Immature natural killer cell (primary cell): ENCODE measurements around the gene SLC16A12. TPM values are rescaled to one million over a fixed set of nuclear protein-coding genes. Genes with fewer than 3 reads are reported as not detected.
"Not testable (repeated sequence)": the region's sequence is repeated elsewhere in the genome, so short reads cannot be mapped to it uniquely, and the experiment has no call there.

Experiments
- DNase-seq, 3 donors: peaks; one replicate each; pipeline ENCODE4 v3.0.0; 2022; ENCODE audit warnings: mixed read lengths in 1 of 3
- H3K27ac Mint-ChIP-seq, 6 donors: one replicate each; pipeline ENCODE4 v1.8.0; 2020; ENCODE audit warnings: mixed read lengths in 6 of 6, mild to moderate bottlenecking in 5 of 6, inconsistent platforms in 4 of 6, moderate library complexity in 3 of 6
- H3K27me3 Mint-ChIP-seq, 3 donors: one replicate each; pipeline ENCODE4 v1.8.0; 2020 to 2021; ENCODE audit warnings: low read depth in 3 of 3, mild to moderate bottlenecking in 3 of 3, mixed read lengths in 3 of 3, moderate library complexity in 3 of 3, inconsistent platforms in 1 of 3
- H3K36me3 Mint-ChIP-seq, 3 donors: one replicate each; pipeline ENCODE4 v1.8.0; 2020; ENCODE audit warnings: mixed read lengths in 3 of 3, inconsistent platforms in 2 of 3, mild to moderate bottlenecking in 2 of 3
- H3K4me1 Mint-ChIP-seq, 2 donors: one replicate each; pipeline ENCODE4 v1.8.0; 2020; ENCODE audit warnings: inconsistent platforms in 2 of 2, mild to moderate bottlenecking in 2 of 2, mixed read lengths in 2 of 2, moderate library complexity in 1 of 2
- H3K4me3 Mint-ChIP-seq, 5 donors: one replicate each; pipeline ENCODE4 v1.8.0; 2020; ENCODE audit warnings: mild to moderate bottlenecking in 5 of 5, mixed read lengths in 5 of 5, inconsistent platforms in 3 of 5, moderate library complexity in 3 of 5
- H3K9me3 Mint-ChIP-seq, 6 donors: one replicate each; pipeline ENCODE4 v1.8.0; 2020; ENCODE audit warnings: mild to moderate bottlenecking in 6 of 6, mixed read lengths in 6 of 6, inconsistent platforms in 4 of 6, moderate library complexity in 3 of 6
- polyA plus RNA-seq, 3 donors: library from polyadenylated mRNA; unstranded; fragments of 300-500 nt; fragmentation: Illumina TruSeq; gene quantifications; one replicate each; pipeline ENCODE4 v1.2.3, GENCODE V29; 2021

SLC16A12 gene
- polyA plus RNA-seq, 3 donors from 2014 or later = not detected

GRCh38 chr10:89426230-89426868 is 109.0 kb downstream of the SLC16A12 start:
- Mint-ChIP-seq H3K36me3 (peaks cover 1 to 4% (median 4%) of the 10 kb centered on the region in 3 donors), H3K27me3 (peaks cover 0 to 7% (median 4%) of the 10 kb centered on the region in 3 donors), H3K4me3 (no peak overlapping the region), H3K27ac (no peak overlapping the region), H3K9me3 (no peaks in the 10 kb centered on the region), H3K4me1 (peaks cover 0 to 2% of the 10 kb centered on the region in 2 donors)
- DNase-seq = peak in 2 of 3 donors; percentile 11 to 13

- no peak for DNase-seq
- Mint-ChIP-seq H3K9me3 (no peaks in the 10 kb centered on the region), H3K27ac (peak overlapping the region in 2 of 6 donors; percentile 6 to 37), H3K4me3 (no peak overlapping the region), H3K4me1 (peaks cover 4 to 7% of the 10 kb centered on the region in 2 donors), H3K36me3 (peaks cover 4 to 9% (median 7%) of the 10 kb centered on the region in 3 donors), H3K27me3 (peaks cover 0 to 6% (median 2%) of the 10 kb centered on the region in 3 donors)
These were observed 110.4 kb downstream of the SLC16A12 start for GRCh38 chr10:89425000-89425399.

GRCh38 chr10:89421018-89421476 is 114.3 kb downstream of the SLC16A12 start:
- peaks cover 30 to 46% of the 10 kb centered on the region in 2 donors for H3K4me1 Mint-ChIP-seq
- H3K4me3 Mint-ChIP-seq = no peak overlapping the region
- H3K27ac Mint-ChIP-seq = peak overlapping the region in 4 of 6 donors; percentile 6 to 52 (median 44)
- DNase-seq = no peak
- H3K27me3 Mint-ChIP-seq = peaks cover 0 to 3% (median 3%) of the 10 kb centered on the region in 3 donors
- H3K9me3 Mint-ChIP-seq = no peaks in the 10 kb centered on the region
- H3K36me3 Mint-ChIP-seq = peaks cover 4 to 16% (median 7%) of the 10 kb centered on the region in 3 donors

DNA sequence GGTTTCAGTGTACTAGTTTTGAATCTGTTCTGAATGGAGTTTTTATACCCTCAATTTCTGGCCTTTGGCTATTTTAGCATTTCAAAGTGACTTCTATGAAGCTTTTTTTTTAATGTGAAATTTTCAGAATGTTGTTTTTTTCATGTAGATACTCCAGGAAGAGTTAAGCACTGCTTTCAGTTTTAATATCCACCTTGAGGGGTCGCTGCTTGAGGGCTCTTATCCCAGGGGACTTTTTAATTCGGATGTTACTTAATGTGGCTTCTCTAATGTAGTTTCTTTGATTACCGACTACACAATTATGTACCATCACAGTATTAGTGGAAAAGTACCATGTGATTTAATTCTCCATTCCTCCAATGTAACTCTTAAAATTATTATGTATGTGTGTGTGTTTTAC is 115.8 kb downstream of the SLC16A12 start:
- no peaks in the 10 kb centered on the region for H3K9me3 Mint-ChIP-seq
- no peak for DNase-seq
- peak overlapping the region in 2 of 5 donors; percentile 25 to 32 for H3K4me3 Mint-ChIP-seq
- peaks cover 4 to 16% (median 7%) of the 10 kb centered on the region in 3 donors for H3K36me3 Mint-ChIP-seq
- H3K27ac Mint-ChIP-seq = peak overlapping the region in 3 of 6 donors; percentile 73 to 76 (median 74)
- peaks cover 0 to 7% (median 2%) of the 10 kb centered on the region in 3 donors for H3K27me3 Mint-ChIP-seq
- H3K4me1 Mint-ChIP-seq = peaks cover 39 to 57% of the 10 kb centered on the region in 2 donors

DNA sequence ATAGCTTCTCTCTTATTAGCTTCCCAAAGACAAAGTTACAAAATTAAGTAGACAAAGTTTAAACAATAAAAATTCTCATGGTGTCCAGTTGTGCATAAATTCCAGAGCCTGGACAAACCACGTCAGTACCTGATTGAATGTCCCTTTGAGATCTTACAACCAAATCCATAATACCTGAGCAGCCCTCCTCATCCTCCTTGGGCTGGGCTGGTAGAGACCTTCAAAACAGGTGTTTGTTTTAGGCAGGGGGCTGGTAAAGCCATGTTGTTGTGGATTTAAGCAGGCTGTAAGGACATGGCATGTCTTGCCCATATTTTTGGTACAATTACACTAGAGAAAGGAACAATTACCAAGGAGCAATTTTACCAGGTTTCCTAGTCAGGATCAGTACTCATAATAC is 118.9 kb downstream of the SLC16A12 start:
- Mint-ChIP-seq H3K27me3 (peaks cover 8 to 15% (median 10%) of the 10 kb centered on the region in 3 donors), H3K36me3 (peaks cover 0 to 13% (median 7%) of the 10 kb centered on the region in 3 donors), H3K4me3 (peak overlapping the region; percentile 97 to 99 (median 98)), H3K4me1 (peaks cover 57 to 83% of the 10 kb centered on the region in 2 donors), H3K27ac (peak overlapping the region; percentile 91 to 99 (median 98)), H3K9me3 (no peaks in the 10 kb centered on the region)
- DNase-seq = no peak

- Mint-ChIP-seq H3K27ac (peak overlapping the region; percentile 91 to 99 (median 98)), H3K9me3 (no peaks in the 10 kb centered on the region), H3K4me1 (peaks cover 53 to 77% of the 10 kb centered on the region in 2 donors), H3K36me3 (peaks cover 0 to 7% (median 5%) of the 10 kb centered on the region in 3 donors), H3K4me3 (peak overlapping the region; percentile 97 to 99 (median 98)), H3K27me3 (peaks cover 8 to 15% (median 10%) of the 10 kb centered on the region in 3 donors)
- peak; percentile 45 to 48 (median 48) for DNase-seq
These were observed 120.2 kb downstream of the SLC16A12 start for GRCh38 chr10:89414879-89415821.

- peak within 1 kb of the TSS; percentile 98 to 99 (median 99) for H3K27ac Mint-ChIP-seq
- H3K4me3 Mint-ChIP-seq = peak within 1 kb of the TSS; percentile 97 to 99 (median 98)
- H3K36me3 Mint-ChIP-seq = peaks cover 0 to 7% (median 5%) of the 10 kb centered on the region in 3 donors
- H3K27me3 Mint-ChIP-seq = peaks cover 8 to 15% (median 10%) of the 10 kb centered on the region in 3 donors
- peaks cover 50 to 69% of the 10 kb centered on the region in 2 donors for H3K4me1 Mint-ChIP-seq
- DNase-seq = peak; percentile 78 to 81 (median 79)
- H3K9me3 Mint-ChIP-seq = no peaks in the 10 kb centered on the region
These were observed 121.1 kb downstream of the SLC16A12 start, which contains the start of gene IFIT5 for GRCh38 chr10:89414146-89414878. Gene IFIT5 (plus strand): TSS chr10:89414568. CDS start chr10:89414799, 231 bp downstream.

DNA sequence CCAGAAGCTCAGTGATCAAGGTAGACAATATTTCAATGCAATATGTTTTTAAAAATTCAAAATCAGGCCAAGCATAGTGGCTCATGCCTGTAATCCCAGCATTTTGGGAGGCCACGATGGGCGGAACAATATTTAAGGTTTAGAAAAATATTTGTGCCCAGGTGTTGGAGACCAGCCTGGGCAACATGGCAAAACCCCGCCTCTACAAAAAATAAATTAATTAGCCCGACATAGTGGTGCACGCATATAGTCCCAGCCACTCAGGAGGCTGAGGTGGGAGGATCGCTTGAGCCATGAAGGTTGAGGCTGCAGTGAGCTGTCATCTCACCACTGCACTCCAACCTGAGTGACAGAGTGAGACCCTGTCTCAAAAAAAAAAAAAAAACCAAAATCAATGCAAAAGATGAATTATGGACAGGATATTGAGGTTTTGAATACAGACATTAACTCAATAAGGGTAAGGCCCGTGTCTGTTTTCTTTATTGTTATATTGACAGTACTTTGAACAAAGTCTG is 121.9 kb downstream of the SLC16A12 start:
- Mint-ChIP-seq H3K4me1 (peaks cover 48 to 60% of the 10 kb centered on the region in 2 donors), H3K9me3 (no peaks in the 10 kb centered on the region), H3K4me3 (peak overlapping the region; percentile 97 to 99 (median 98)), H3K27me3 (peaks cover 9 to 15% (median 15%) of the 10 kb centered on the region in 3 donors), H3K27ac (peak overlapping the region; percentile 98 to 99 (median 99)), H3K36me3 (peaks cover 0 to 14% (median 9%) of the 10 kb centered on the region in 3 donors)
- no peak for DNase-seq

DNA sequence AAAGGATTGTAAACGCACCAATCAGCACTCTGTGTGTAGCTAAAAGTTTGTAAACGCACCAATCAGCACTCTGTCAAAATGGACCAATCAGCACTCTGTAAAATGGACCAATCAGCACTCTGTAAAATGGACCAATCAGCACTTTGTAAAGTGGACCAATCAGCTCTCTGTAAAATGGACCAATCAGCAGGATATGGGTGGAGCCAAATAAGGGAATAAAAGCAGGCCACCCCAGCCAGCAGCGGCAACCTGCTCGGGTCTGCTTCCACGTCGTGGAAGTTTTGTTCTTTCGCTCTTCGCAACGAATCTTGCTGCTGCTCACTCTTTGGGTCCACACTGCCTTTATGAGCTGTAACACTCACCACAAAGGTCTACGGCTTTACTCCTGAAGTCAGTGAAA is 123.1 kb downstream of the SLC16A12 start:
- Mint-ChIP-seq H3K4me1 (peaks cover 37 to 49% of the 10 kb centered on the region in 2 donors), H3K27ac (peak overlapping the region; percentile 71 to 99 (median 86)), H3K36me3 (peaks cover 0 to 12% (median 12%) of the 10 kb centered on the region in 3 donors), H3K4me3 (peak overlapping the region; percentile 74 to 99 (median 79)), H3K27me3 (peaks cover 9 to 19% (median 15%) of the 10 kb centered on the region in 3 donors)
- DNase-seq = peak; percentile 50 to 65 (median 63)
- H3K9me3 Mint-ChIP-seq = not testable (repeated sequence)

DNA sequence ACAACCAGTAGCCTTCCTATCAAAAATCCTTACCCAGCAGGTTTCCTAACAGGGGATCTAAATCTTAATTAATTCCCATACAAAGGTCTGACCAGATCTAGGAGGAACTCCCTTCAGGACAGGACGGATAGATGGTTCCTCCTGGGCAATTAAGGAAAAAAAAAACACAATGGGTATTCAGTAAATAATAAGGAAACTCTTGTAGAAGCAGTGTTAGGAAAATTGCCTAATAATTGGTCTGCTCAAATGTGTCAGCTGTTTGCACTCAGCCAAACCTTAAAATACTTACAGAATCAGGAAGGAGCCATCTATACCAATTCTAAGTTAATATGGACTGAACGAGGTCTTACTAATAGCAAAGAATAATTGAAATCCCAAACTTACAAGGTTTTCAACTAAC is 124.3 kb downstream of the SLC16A12 start:
- H3K4me3 Mint-ChIP-seq, H3K9me3 Mint-ChIP-seq, DNase-seq: not testable (repeated sequence)
- Mint-ChIP-seq H3K27ac (peak overlapping the region in 2 of 6 donors; percentile 12 to 44), H3K36me3 (peaks cover 0 to 17% (median 14%) of the 10 kb centered on the region in 3 donors), H3K4me1 (peaks cover 28 to 37% of the 10 kb centered on the region in 2 donors), H3K27me3 (peaks cover 9 to 19% (median 14%) of the 10 kb centered on the region in 3 donors)

- DNase-seq, H3K9me3 Mint-ChIP-seq, H3K4me3 Mint-ChIP-seq: not testable (repeated sequence)
- peaks cover 0 to 22% (median 14%) of the 10 kb centered on the region in 3 donors for H3K36me3 Mint-ChIP-seq
- peaks cover 8 to 19% (median 12%) of the 10 kb centered on the region in 3 donors for H3K27me3 Mint-ChIP-seq
- peak overlapping the region in 1 of 6 donors; percentile 44 for H3K27ac Mint-ChIP-seq
- H3K4me1 Mint-ChIP-seq = peaks cover 23 to 31% of the 10 kb centered on the region in 2 donors
These were observed 124.8 kb downstream of the SLC16A12 start for GRCh38 chr10:89410551-89410950.

GRCh38 chr10:89409282-89409681 is 126.1 kb downstream of the SLC16A12 start:
- H3K27me3 Mint-ChIP-seq = peaks cover 7 to 18% (median 8%) of the 10 kb centered on the region in 3 donors
- H3K4me1 Mint-ChIP-seq = peaks cover 18 to 25% of the 10 kb centered on the region in 2 donors
- DNase-seq, H3K4me3 Mint-ChIP-seq, H3K9me3 Mint-ChIP-seq, H3K27ac Mint-ChIP-seq: not testable (repeated sequence)
- H3K36me3 Mint-ChIP-seq = peaks cover 0 to 32% (median 17%) of the 10 kb centered on the region in 3 donors
